ES-I3 (cell line): ENCODE data around the gene PAPPA2.

ENCODE experiments used
- H3K36me3 ChIP-seq: 2 replicates; pipeline ENCODE4 v1.6.1; 2013; ENCODE audit warnings: mild to moderate bottlenecking, low read length, control low read depth, moderate library complexity; ENCODE audit not compliant: insufficient read depth
- H3K4me1 ChIP-seq: 2 replicates; pipeline ENCODE4 v1.6.1; 2013; ENCODE audit warnings: mild to moderate bottlenecking, control low read depth, low read length; ENCODE audit not compliant: insufficient read depth
- H3K9ac ChIP-seq: 2 replicates; pipeline ENCODE4 v1.6.1; 2013; ENCODE audit warnings: low read depth, mild to moderate bottlenecking, low read length, moderate library complexity
- H3K9me3 ChIP-seq: 2 replicates; pipeline ENCODE4 v1.6.1; 2013; ENCODE audit warnings: mild to moderate bottlenecking, low read length, moderate library complexity; ENCODE audit not compliant: control insufficient read depth, insufficient read depth

PAPPA2 gene

GRCh38 chr1:176803596-176803995, 340.6 kb downstream of the PAPPA2 start:
- Histone ChIP-seq H3K9me3 (no peaks in the 10 kb centered on the region), H3K9ac (no peak overlapping the region), H3K36me3 (no peaks in the 10 kb centered on the region), H3K4me1 (peaks cover 17% of the 10 kb centered on the region)

GRCh38 chr1:176809292-176809691, 346.3 kb downstream of the PAPPA2 start:
- Histone ChIP-seq H3K36me3 (no peaks in the 10 kb centered on the region), H3K9me3 (no peaks in the 10 kb centered on the region), H3K9ac (no peak overlapping the region), H3K4me1 (peaks cover 13% of the 10 kb centered on the region)

- Histone ChIP-seq H3K9me3 (no peaks in the 10 kb centered on the region), H3K9ac (no peak overlapping the region), H3K36me3 (no peaks in the 10 kb centered on the region), H3K4me1 (peaks cover 18% of the 10 kb centered on the region)
Observed at GRCh38 chr1:176811511-176812288, 348.7 kb downstream of the PAPPA2 start.

GRCh38 chr1:176815621-176816020, 352.6 kb downstream of the PAPPA2 start:
- Histone ChIP-seq H3K9me3 (no peaks in the 10 kb centered on the region), H3K9ac (no peak overlapping the region), H3K36me3 (no peaks in the 10 kb centered on the region), H3K4me1 (peaks cover 17% of the 10 kb centered on the region)

- H3K9me3 ChIP-seq = no peaks in the 10 kb centered on the region
- H3K36me3 ChIP-seq = no peaks in the 10 kb centered on the region
- peaks cover 17% of the 10 kb centered on the region for H3K4me1 ChIP-seq
- H3K9ac ChIP-seq = no peak overlapping the region
Observed at GRCh38 chr1:176816232-176816631, 353.3 kb downstream of the PAPPA2 start.

- Histone ChIP-seq H3K4me1 (peaks cover 4% of the 10 kb centered on the region; the same call in 1 of the 2 replicates), H3K9me3 (no peaks in the 10 kb centered on the region), H3K36me3 (no peaks in the 10 kb centered on the region), H3K9ac (no peak overlapping the region)
Observed at GRCh38 chr1:176820391-176821031, 357.5 kb downstream of the PAPPA2 start.

GRCh38 chr1:176826265-176826664, 363.3 kb downstream of the PAPPA2 start:
- Histone ChIP-seq H3K9ac (no peak overlapping the region), H3K9me3 (no peaks in the 10 kb centered on the region), H3K4me1 (no peaks in the 10 kb centered on the region), H3K36me3 (no peaks in the 10 kb centered on the region; the same call in none of the 2 replicates)

GRCh38 chr1:176829261-176829660, 366.3 kb downstream of the PAPPA2 start:
- Histone ChIP-seq H3K4me1 (no peaks in the 10 kb centered on the region), H3K9me3 (no peaks in the 10 kb centered on the region), H3K36me3 (no peaks in the 10 kb centered on the region; the same call in none of the 2 replicates), H3K9ac (no peak overlapping the region)

GRCh38 chr1:176831150-176831549, 368.2 kb downstream of the PAPPA2 start:
- Histone ChIP-seq H3K36me3 (no peaks in the 10 kb centered on the region; the same call in none of the 2 replicates), H3K9me3 (no peaks in the 10 kb centered on the region), H3K9ac (no peak overlapping the region), H3K4me1 (no peaks in the 10 kb centered on the region)

- Histone ChIP-seq H3K9ac (no peak overlapping the region), H3K36me3 (no peaks in the 10 kb centered on the region), H3K9me3 (no peaks in the 10 kb centered on the region), H3K4me1 (no peaks in the 10 kb centered on the region)
Observed at GRCh38 chr1:176837708-176838107, 374.7 kb downstream of the PAPPA2 start.

GRCh38 chr1:176838276-176838995, 375.5 kb downstream of the PAPPA2 start:
- no peaks in the 10 kb centered on the region for H3K4me1 ChIP-seq
- no peaks in the 10 kb centered on the region for H3K36me3 ChIP-seq
- H3K9me3 ChIP-seq = no peaks in the 10 kb centered on the region
- no peak overlapping the region for H3K9ac ChIP-seq

GRCh38 chr1:176839216-176839615, 376.2 kb downstream of the PAPPA2 start:
- H3K9me3 ChIP-seq = no peaks in the 10 kb centered on the region
- no peak overlapping the region for H3K9ac ChIP-seq
- no peaks in the 10 kb centered on the region for H3K36me3 ChIP-seq
- no peaks in the 10 kb centered on the region for H3K4me1 ChIP-seq

GRCh38 chr1:176841238-176841637, 378.3 kb downstream of the PAPPA2 start:
- Histone ChIP-seq H3K9ac (no peak overlapping the region), H3K4me1 (peaks cover 4% of the 10 kb centered on the region; the same call in 1 of the 2 replicates), H3K9me3 (no peaks in the 10 kb centered on the region), H3K36me3 (no peaks in the 10 kb centered on the region)

- Histone ChIP-seq H3K9ac (no peak overlapping the region), H3K36me3 (no peaks in the 10 kb centered on the region), H3K9me3 (no peaks in the 10 kb centered on the region), H3K4me1 (peaks cover 4% of the 10 kb centered on the region; the same call in 1 of the 2 replicates)
Observed at GRCh38 chr1:176843352-176844297, 380.6 kb downstream of the PAPPA2 start.
